ENCODE data around the gene PURB.
A peak's percentile ranks its signal among the peaks of the same experiment; 100 is the strongest.
"Not testable (repeated sequence)": the region's sequence is repeated elsewhere in the genome, so short reads cannot be mapped to it uniquely, and the experiment has no call there.

PURB gene

GRCh38 chr7:44891791-44892190 lies 6.5 kb upstream of the PURB start:
- no peak for DNase-seq (ENCODE audit: low spot score)

GRCh38 chr7:44891372-44891771 lies 6.0 kb upstream of the PURB start:
- no peak for DNase-seq (ENCODE audit: low spot score)

DNA sequence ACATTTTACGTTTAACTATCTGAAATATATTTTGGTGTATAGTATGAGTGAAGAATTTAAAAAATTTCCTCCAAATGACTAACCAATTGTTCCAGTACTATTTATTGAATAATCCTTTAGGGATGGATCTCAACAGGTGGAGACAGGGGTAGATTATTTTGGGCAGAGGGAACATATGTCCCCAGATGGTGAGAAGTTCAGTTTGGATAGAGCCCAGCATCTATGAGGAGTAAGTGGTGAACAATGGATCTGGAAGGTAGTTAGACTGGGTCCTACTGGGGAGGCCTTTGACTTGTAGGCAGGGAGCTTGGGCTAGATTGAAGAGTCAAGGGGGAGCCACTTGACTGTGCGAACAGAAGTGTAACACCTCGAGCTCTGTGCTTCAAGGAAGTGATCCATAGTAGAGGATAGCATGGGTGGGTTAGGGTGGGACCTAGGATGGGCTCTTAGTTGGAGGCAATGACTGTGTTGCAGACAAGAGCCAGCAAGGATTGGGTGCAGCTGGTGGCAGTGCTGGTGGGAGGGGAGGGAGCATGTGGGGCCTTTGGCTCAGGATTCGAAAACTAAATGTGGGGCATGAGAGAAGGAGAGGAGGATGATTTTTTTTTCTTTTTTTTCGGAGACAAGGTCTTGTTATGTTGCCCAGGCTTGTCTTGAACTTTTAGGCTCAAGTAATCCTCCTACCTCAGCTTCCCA lies 3.9 kb upstream of the PURB start:
- DNase-seq (ENCODE audit: low spot score) = no peak

GRCh38 chr7:44887293-44887692 lies 2.0 kb upstream of the PURB start:
- DNase-seq (ENCODE audit: low spot score) = no peak

- DNase-seq (ENCODE audit: low spot score) = peak; percentile 38
Measured at GRCh38 chr7:44884621-44885393, 523 bp downstream of the PURB start.

DNA sequence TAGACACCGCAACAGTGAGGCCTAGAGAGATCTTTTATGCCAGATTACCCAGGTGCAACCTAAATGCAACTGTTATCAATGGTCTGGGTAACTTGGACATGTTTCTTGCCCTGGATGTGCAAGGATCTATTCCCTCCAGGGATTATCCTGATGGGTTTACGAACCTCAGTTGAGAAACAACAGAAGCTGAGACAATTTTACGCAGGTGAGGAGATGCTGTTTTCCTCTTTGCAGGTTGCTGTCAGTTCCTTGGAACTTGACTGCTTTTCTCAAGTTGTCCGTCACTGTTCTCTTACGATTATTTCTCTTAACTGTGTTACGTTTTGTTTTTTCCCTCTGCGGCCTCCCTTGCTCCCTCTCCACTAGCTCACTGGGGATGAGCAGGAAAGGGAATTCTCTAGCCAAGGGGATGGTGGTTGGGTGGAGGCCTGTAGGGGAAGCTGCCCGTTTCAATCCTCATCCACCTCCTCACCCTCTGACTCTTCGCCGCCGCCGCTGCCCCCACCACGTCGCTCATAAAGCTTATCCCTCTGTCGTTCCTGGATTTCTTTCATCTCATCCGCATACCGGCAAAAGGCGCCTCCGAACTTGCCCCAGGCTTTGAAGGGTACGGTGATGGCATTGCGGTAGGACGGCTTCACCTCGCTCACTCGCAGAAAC lies 1.2 kb downstream of the PURB start:
- no peak for DNase-seq (ENCODE audit: low spot score)

- DNase-seq (ENCODE audit: low spot score) = no peak
Measured at GRCh38 chr7:44882899-44883298, 2.4 kb downstream of the PURB start.

GRCh38 chr7:44881610-44882009 lies 3.7 kb downstream of the PURB start:
- DNase-seq (ENCODE audit: low spot score) = no peak

GRCh38 chr7:44881066-44881600 lies 4.2 kb downstream of the PURB start:
- DNase-seq (ENCODE audit: low spot score) = no peak

GRCh38 chr7:44880317-44881018 lies 4.9 kb downstream of the PURB start:
- no peak for DNase-seq (ENCODE audit: low spot score)

DNA sequence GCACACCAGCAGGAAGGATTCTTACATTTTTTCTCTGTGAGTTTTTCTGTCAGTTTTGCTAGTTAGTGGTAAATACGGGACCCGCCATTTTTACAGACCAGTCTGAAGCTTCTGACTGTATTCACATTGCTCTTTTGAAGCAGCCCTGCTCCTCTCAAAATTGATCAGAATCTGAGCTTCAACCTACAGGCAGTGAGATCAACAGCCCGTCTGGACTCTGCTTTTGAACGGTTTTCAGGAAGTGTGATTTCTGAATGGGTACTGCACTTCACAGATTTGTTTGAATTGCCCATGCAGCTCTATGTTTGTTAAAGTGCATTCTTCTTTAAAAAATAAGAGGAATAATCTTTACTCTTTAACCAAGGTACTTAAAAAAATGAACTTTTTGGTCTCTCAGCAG lies 8.9 kb downstream of the PURB start:
- DNase-seq (ENCODE audit: low spot score) = no peak

GRCh38 chr7:44875241-44875640 lies 10.1 kb downstream of the PURB start:
- no peak for DNase-seq (ENCODE audit: low spot score)

DNA sequence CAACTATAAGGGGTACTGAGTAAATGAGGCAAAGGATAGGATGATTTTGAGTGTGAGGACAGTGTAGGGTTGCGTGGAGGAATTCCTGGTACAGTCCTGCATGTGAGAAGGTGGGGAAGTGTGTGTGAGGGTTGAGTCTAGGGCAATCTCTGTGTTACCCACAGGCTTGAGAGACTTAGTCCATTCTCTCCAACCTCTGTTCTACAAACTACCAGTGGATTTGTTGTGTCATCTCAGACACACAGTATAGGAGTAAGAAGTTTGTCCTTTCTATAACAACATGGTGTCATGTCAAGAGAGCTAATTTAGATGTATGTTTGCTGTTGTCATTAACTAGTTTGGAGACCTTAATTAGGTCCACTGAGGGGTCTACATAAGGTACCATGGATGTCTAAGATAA lies 12.5 kb downstream of the PURB start:
- no peak for DNase-seq (ENCODE audit: low spot score)

DNA sequence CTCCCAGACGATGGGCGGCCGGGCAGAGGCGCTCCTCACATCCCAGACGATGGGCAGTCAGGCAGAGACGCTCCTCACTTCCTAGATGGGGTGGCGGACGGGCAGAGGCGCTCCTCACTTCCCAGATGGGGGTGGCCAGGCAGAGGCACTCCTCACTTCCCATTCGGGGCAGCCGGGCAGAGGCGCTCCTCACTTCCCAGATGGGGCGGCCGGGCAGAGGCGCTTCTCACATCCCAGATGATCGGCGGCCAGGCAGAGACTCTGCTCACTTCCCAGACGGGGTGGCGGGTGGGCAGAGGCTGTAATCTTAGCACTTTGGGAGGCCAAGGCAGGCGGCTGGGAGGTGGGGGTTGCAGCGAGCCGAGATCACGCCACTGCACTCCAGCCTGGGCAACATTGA lies 13.4 kb downstream of the PURB start:
- not testable (repeated sequence) for DNase-seq (ENCODE audit: low spot score)

DNA sequence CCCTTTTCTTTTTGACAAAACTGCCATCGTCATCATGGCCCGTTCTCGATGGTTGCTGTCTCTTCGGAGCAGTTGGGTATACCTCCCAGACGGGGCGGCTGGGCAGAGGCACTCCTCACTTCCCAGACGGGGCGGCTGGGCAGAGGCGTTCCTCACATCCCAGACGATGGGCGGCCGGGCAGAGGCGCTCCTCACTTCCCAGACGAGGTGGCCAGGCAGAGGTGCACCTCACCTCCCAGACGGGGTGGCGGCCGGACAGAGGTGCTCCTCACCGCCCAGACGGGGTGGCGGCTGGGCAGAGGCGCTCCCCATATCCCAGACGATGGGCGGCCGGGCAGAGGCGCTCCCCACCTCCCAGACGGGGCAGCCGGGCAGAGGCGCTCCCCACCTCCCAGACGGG lies 14.6 kb downstream of the PURB start:
- DNase-seq (ENCODE audit: low spot score) = not testable (repeated sequence)

DNA sequence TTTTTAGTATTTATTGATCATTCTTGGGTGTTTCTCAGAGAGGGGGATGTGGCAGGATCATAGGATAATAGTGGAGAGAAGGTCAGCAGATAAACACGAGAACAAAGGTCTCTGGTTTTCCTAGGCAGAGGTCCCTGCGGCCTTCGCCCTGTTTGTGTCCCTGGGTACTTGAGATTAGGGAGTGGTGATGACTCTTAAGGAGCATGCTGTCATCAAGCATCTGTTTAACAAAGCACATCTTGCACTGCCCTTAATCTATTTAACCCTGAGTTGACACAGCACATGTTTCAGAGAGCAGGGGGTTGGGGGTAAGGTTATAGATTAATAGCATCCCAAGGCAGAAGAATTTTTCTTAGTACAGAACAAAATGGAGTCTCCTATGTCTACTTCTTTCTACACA lies 15.0 kb downstream of the PURB start:
- DNase-seq (ENCODE audit: low spot score) = not testable (repeated sequence)

- DNase-seq (ENCODE audit: low spot score) = no peak
Measured at GRCh38 chr7:44867073-44867995, 18.0 kb downstream of the PURB start.

DNA sequence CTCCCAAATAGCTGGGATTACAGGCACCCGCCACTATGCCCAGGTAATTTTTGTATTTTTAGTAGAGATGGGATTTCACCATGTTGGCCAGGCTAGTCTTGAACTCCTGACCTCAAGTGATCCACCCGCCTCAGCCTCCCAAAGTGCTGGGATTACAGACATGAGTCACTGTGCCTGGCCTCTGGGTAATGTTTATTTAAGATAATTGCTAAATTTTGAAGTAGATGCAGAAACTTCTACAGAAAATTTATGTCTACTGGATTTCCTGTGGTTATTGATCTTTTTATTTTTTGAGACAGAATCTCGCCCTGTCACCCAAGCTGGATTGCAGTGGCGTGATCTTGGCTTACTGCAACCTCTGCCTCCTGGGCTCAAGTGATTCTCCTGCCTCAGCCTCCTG lies 23.4 kb downstream of the PURB start:
- not testable (repeated sequence) for DNase-seq (ENCODE audit: low spot score)

GRCh38 chr7:44858161-44858560 lies 27.2 kb downstream of the PURB start:
- DNase-seq (ENCODE audit: low spot score) = no peak

DNA sequence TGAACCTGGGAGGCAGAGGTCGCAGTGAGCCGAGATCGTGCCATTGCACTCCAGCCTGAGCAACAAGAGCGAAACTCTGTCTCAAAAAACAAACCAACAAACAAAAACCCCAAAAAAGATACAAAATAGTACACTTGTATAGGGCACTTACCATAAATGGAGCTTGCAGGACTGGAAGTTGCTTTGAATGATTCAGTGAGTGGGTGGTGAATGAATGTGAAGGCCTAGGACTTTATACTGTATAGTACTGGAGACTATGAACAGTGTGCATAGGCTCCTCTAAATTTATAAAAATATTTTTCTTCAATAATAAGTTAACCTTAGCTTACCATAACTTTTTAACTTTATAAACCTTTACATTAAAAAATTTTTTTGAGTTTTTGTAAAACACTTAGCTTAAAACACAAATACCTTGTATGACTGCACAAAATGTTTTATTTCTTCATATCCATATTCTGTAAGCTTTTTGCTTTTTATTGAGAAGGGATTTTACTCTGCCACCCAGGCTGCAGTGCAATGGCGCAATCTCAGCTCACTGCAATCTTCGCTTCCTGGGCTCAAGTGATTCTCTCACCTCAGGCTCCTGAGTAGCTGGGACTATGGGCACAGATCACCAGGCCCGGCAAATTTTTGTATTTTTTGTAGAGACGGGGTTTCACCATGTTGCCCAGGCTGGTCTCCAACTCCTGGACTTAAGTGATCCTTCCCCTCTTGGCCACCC lies 30.5 kb downstream of the PURB start:
- DNase-seq (ENCODE audit: low spot score) = no peak
